Osteoblast (primary cell): ENCODE results near the gene GALNT9. TPM values are rescaled to one million over a fixed set of nuclear protein-coding genes. Genes with fewer than 3 reads are reported as not detected.

Source experiments
- DNase-seq: peaks from one replicate; pipeline ENCODE4 v3.0.0; 2011; ENCODE audit warnings: low spot score, mixed read lengths; ENCODE audit not compliant: insufficient read length; ENCODE audit errors: missing footprints
- H2AFZ ChIP-seq: 2 replicates; pipeline ENCODE4 v1.6.0; 2011; ENCODE audit warnings: mild to moderate bottlenecking, low read length
- H3K27ac ChIP-seq: 2 replicates; pipeline ENCODE4 v1.5.1; 2011; ENCODE audit warnings: mild to moderate bottlenecking, low read depth, low read length, moderate library complexity
- H3K27me3 ChIP-seq: 2 replicates; pipeline ENCODE4 v1.6.0; 2012; ENCODE audit warnings: mild to moderate bottlenecking, control low read depth, inconsistent platforms, low read length, moderate library complexity; ENCODE audit not compliant: insufficient read depth
- H3K36me3 ChIP-seq: 2 replicates; pipeline ENCODE4 v1.5.1; 2011; ENCODE audit warnings: mild to moderate bottlenecking, low read length, control low read depth, moderate library complexity; ENCODE audit not compliant: insufficient read depth
- H3K4me1 ChIP-seq: 2 replicates; pipeline ENCODE4 v1.5.1; 2011; ENCODE audit warnings: mild to moderate bottlenecking, low read length, control low read depth, moderate library complexity; ENCODE audit not compliant: insufficient read depth
- H3K4me2 ChIP-seq: 2 replicates; pipeline ENCODE4 v1.6.0; 2011; ENCODE audit warnings: mild to moderate bottlenecking, low read length; ENCODE audit not compliant: insufficient read depth
- H3K4me3 ChIP-seq: fragments of 200-600 bp; sonication (generic); 3 replicates; pipeline ENCODE4 v1.5.1; 2012; ENCODE audit warnings: mild to moderate bottlenecking, low read length, inconsistent platforms; ENCODE audit not compliant: insufficient read depth
- H3K79me2 ChIP-seq: 2 replicates; pipeline ENCODE4 v1.6.0; 2012; ENCODE audit warnings: mild to moderate bottlenecking, low read length, control low read depth, inconsistent platforms; ENCODE audit not compliant: insufficient read depth
- H3K9me3 ChIP-seq: 2 replicates; pipeline ENCODE4 v1.5.1; 2011; ENCODE audit warnings: low read depth, low read length, control low read depth
- H4K20me1 ChIP-seq: 2 replicates; pipeline ENCODE4 v1.6.0; 2012; ENCODE audit warnings: mild to moderate bottlenecking, low read length, control low read depth; ENCODE audit not compliant: insufficient read depth
- CTCF ChIP-seq: IDR thresholded peaks from 2 replicates; pipeline ENCODE4 v1.5.1; 2011; ENCODE audit warnings: mild to moderate bottlenecking, low read depth, low read length, moderate library complexity; ENCODE audit errors: extremely low read depth
- total RNA-seq: library from RNA; depleted of rRNA; stranded (reverse); fragments of >200 nt; gene quantifications from 2 replicates; pipeline ENCODE4 v1.2.3, GENCODE V29; 2012

The GALNT9 gene
- total RNA-seq, 1 donor: 0.36 TPM

GRCh38 chr12:132279930-132280329 lies 49.5 kb downstream of the GALNT9 start:
- Histone ChIP-seq H3K4me2 (no peak overlapping the region), H3K4me3 (no peak overlapping the region), H4K20me1 (no peaks in the 10 kb centered on the region), H3K36me3 (no peaks in the 10 kb centered on the region), H2AFZ (no peak overlapping the region), H3K27ac (no peak overlapping the region), H3K9me3 (no peaks in the 10 kb centered on the region), H3K4me1 (no peaks in the 10 kb centered on the region), H3K79me2 (no peaks in the 10 kb centered on the region), H3K27me3 (peaks cover 20% of the 10 kb centered on the region)
- no peak for TF ChIP-seq CTCF
- DNase-seq: no peak

- Histone ChIP-seq H3K4me3 (no peak overlapping the region), H4K20me1 (no peaks in the 10 kb centered on the region), H3K4me1 (no peaks in the 10 kb centered on the region), H3K27ac (no peak overlapping the region), H3K79me2 (no peaks in the 10 kb centered on the region), H2AFZ (no peak overlapping the region), H3K27me3 (peaks cover 20% of the 10 kb centered on the region), H3K9me3 (no peaks in the 10 kb centered on the region), H3K4me2 (no peak overlapping the region), H3K36me3 (no peaks in the 10 kb centered on the region)
- DNase-seq: no peak
- TF ChIP-seq CTCF: no peak
These were observed 50.1 kb downstream of the GALNT9 start for GRCh38 chr12:132279184-132279889.

GRCh38 chr12:132278401-132279183 lies 50.8 kb downstream of the GALNT9 start:
- no peak for TF ChIP-seq CTCF
- no peak for DNase-seq
- H2AFZ ChIP-seq: no peak overlapping the region
- no peak overlapping the region for H3K4me3 ChIP-seq
- no peaks in the 10 kb centered on the region for H3K36me3 ChIP-seq
- H3K27me3 ChIP-seq: peaks cover 24% of the 10 kb centered on the region
- H3K27ac ChIP-seq: no peak overlapping the region
- no peak overlapping the region for H3K4me2 ChIP-seq
- H3K4me1 ChIP-seq: no peaks in the 10 kb centered on the region
- no peaks in the 10 kb centered on the region for H4K20me1 ChIP-seq
- H3K79me2 ChIP-seq: no peaks in the 10 kb centered on the region
- H3K9me3 ChIP-seq: no peaks in the 10 kb centered on the region

- H3K4me2 ChIP-seq: no peak overlapping the region
- H3K4me1 ChIP-seq: no peaks in the 10 kb centered on the region
- DNase-seq: no peak
- H3K9me3 ChIP-seq: no peaks in the 10 kb centered on the region
- no peak for TF ChIP-seq CTCF
- H3K4me3 ChIP-seq: no peak overlapping the region
- H3K79me2 ChIP-seq: no peaks in the 10 kb centered on the region
- H3K27ac ChIP-seq: no peak overlapping the region
- no peaks in the 10 kb centered on the region for H4K20me1 ChIP-seq
- H2AFZ ChIP-seq: no peak overlapping the region
- no peaks in the 10 kb centered on the region for H3K36me3 ChIP-seq
- H3K27me3 ChIP-seq: peaks cover 28% of the 10 kb centered on the region
These were observed 51.4 kb downstream of the GALNT9 start for GRCh38 chr12:132277949-132278348.
